Pulmonary artery endothelial cell (primary cell): ENCODE results near the gene SNTG2. TPM values are rescaled to one million over a fixed set of nuclear protein-coding genes. Genes with fewer than 3 reads are reported as not detected.
"Not testable (repeated sequence)": the region's sequence is repeated elsewhere in the genome, so short reads cannot be mapped to it uniquely, and the experiment has no call there.

Experiments
- DNase-seq: peaks from one replicate; pipeline ENCODE4 v3.0.0-alpha.2; 2011; ENCODE audit warnings: low read depth, low spot score
- total RNA-seq: library from RNA; depleted of rRNA; stranded (reverse); fragments of >200 nt; gene quantifications from 2 replicates; pipeline ENCODE4 v1.2.3, GENCODE V29; 2014

SNTG2 gene
- total RNA-seq, 1 donor from 2014 or later = not detected

DNA sequence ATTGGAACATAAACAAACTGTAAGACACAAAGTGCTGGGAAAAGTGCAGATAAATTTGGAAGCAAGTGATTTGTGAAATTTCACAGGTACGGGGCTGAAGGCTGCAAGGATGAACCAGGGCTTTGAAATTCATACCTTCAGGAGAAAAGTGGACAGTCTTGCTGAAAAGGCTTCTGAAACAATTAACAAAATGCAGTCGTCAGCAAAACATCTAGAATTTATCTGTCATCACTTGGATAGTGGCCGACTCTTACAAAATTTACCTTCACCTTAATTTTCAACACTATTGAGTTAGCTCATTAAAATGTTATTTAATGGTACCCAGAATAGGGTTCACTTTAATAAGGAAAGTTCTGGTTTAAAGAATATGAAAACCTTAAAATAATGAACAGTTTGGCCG lies 138.3 kb downstream of the SNTG2 start:
- DNase-seq = no peak

DNA sequence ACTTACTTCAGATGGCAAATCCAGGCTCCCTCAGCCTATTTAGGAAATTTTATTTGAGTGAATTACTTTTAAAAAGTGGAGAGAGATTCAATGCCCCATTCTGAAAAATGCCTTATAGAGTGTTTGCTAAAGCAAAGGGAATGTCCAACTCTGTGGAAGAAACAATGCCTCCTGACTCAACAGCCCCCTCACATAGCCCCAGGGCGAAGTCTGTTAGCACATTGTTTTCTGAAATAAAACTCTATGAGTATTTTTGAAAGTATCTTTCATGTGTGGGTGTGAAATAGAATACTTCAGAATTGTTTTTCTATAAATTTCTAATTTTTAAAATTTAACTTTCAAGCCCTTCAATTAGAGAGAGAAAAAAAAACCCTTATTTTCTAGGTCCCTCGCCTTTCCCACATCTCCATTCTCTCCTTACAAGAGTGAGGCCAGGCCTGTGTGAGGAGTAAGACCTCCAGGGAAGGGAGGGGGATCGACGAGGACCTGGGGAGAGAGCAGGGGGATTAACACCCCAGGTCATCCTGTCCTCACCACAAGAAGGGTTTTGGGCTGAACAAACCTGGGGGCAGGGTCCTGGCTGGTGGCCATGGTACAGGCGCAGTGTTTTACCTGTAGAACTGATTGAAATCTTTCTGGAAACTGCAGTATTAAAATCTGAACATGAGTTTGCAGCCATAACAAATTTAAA lies 141.4 kb downstream of the SNTG2 start:
- DNase-seq = no peak

DNA sequence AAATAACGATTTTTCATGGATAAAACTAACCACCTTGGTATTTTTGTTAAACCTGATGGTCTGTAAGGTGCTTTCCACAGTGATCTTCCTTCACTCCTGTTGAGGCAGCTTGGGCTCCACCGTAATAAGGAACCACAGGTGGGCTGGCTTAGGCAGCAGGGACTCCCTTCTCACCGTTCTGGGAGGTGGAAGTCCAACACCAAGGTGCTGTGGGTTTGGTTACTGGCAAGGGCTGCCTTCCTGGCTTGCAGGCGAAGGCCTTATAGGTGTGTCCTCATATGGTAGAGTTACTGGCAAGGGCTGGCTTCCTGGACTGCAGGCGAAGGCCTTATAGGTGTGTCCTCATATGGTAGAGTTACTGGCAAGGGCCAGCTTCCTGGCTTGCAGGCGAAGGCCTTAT lies 143.0 kb downstream of the SNTG2 start:
- not testable (repeated sequence) for DNase-seq

DNA sequence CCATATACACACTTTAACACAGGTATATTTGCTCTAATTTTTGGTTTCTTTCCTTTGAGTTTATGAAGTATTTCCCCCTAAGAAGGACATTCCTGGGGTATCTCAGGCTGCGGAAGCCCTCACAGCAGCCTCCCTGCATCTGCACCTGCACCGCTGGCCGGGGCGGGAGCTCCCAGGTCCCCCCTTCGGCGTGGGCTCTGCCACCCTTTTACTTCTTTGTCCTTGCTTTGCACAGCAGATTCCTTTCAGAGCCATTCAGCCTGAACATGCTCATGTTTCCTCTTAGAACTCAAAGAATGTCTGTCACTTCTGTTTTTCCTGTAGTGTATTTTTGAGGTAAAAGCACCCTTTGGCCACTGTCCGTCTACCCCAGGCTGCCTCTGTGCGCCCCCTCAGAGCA lies 146.5 kb downstream of the SNTG2 start:
- DNase-seq = no peak

DNA sequence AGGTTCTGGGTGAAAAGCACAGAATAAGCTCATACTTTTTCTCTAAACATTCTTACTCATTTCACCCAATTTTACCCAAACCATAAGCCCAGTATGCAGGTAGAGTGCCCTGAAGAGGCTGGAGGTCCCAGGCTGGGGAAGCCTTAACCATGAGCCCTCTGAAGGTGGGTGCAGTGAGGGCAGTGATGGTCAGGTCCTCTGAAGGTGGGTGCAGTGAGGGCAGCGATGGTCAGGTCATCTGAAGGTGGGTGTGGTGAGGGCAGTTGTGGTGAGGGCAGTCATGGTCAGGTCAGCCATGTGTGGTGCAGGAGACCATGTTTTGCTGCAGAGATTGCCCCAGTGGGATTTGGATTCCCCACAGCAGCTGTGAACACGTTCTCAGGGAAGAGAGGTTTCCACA lies 148.8 kb downstream of the SNTG2 start:
- DNase-seq = no peak

DNA sequence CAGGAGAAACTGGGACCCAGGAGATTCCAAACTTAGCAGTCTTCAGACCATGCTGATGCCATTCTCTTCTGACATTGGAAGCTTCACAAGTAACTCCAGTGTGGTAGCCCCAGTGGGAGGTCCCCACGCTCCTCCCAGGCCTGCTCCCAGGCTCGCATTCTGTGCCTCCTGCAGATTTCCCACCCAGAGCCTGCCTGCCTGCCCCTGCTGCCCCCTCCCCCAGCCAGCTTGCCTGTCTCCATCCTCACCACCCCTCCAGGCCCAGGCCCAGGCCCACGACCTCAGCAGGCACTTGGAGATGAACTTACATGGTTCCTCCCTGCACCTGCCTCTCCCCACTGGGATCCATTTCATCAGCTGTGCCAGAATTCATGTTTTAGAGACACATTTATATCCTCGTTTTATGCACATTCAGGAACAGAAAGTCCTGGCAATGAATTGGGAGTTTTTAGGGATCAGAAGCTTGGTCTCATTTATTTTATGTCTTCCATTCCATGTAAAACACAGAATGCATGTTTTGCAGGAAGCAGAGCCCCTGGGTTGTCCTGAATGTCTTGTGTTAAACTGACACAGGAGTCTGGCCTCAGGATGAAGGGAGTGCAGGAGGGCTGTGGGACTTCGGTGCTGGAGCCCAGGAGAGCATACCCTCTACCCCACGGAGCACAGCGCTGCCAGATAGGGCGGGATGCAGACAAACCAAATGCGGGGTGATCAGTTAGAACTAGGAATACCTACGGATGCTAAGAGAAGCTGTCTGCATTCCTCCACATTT lies 150.5 kb downstream of the SNTG2 start:
- no peak for DNase-seq

DNA sequence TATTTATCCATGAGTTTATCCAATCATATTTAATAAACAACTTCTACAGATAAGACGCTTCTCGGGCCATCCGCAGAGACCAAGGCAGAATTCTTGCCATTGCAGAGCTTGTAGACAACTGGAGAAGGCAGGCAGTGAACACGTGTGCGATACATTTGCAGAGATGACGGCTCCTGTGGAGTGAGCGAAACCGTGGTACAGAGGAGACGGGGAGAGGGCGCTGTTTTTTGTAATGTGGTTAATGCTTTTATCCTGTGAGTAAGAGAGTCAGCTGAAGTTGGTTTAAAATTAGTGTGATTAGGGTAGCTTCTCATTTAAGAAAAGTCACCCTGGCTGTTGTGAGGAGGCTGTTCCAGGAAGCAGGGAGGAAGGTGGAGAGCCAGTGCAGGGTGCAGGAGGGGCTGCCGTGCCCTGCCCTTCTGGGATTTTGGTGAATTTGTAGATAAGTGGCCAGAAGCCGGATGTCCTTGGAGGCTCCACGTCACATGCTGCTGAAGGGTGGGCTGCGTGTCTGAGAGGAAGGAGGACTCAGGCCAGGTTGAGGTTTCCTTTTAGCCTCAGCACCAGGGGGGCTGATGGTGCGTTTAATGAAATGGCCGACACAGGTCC lies 151.4 kb downstream of the SNTG2 start:
- no peak for DNase-seq

DNA sequence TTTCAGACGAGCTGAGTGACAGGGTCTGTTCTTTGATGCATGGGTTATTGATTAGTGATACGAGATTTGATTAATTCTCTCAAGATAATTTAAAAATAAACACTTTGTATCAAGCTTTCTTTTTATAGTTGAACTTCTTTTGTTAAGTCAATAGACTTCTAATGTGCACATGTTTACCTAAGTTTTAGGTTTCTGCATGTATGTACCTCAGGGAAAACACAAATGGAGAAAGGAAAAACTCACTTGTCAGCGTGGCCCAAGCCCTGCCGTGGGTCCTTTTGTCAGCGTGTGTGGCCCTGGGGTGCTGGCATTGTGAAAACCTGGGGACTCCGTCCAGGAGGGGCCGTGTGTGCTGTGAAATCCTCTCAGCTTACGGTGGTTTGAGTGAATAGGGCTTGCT lies 153.7 kb downstream of the SNTG2 start:
- DNase-seq = no peak

DNA sequence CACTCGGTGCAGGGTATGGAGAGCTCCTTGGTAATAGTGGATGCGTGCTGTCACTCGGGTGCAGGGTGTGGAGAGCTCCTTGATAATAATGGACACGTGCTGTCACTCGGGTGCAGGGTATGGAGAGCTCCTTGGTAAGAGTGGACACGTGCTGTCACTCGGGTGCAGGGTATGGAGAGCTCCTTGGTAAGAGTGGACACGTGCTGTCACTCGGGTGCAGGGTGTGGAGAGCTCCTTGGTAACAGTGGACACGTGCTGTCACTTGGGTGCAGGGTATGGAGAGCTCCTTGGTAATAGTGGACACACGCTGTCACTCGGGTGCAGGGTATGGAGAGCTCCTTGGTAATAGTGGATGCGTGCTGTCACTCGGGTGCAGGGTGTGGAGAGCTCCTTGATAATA lies 155.7 kb downstream of the SNTG2 start:
- not testable (repeated sequence) for DNase-seq

DNA sequence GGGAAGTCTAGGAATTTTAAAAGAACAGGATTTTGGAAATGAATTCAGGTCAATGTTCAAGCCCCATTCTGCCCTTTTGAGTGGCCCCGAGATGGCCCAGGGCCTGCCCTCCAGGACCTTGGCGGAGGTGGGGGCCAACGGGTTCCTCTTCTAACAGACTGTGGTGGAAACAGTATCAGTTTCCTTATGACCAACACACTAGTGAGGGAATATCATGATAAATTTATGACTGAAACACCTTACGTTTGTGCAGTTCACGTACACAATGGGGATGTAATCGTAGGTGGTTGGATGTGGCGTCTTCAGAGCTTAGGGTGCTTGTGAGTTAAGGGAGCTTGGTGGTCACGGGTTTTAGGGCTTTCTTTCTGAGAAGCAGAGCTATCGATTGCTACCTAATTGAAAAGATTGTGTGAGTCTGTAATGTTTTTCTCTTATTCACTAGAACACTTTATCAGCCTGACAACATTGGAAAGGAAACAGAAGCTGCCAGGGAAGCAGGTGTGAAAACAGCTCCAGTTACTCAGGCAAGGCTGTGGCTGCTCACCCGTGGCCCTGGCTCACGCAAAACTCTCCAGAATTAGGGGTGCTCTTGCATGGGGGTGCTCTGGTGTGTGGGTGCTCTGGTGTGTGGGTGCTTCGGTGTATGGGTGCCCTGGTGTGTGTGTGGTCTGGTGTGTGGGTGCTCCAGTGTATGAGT lies 165.3 kb downstream of the SNTG2 start:
- DNase-seq = no peak

DNA sequence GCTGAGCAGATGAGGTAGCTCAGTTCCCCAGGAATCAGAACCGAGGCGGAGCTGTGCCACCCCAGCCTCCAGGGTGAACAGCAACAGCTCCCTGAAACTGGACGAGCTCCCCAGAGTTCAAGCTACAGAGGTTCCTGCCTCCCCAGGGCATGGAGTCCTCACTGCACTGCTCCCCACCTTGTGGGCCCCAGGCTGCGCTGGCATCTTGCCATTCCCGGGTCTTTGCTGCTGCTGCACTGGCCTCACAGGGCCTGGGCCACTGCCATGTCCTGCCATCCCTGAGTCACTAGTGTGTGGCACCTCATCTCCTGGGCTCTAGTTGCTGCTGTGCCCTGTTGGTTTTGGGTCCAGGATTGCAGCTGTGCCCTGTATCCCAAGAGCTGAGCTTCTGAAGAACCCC lies 166.9 kb downstream of the SNTG2 start:
- DNase-seq = no peak

DNA sequence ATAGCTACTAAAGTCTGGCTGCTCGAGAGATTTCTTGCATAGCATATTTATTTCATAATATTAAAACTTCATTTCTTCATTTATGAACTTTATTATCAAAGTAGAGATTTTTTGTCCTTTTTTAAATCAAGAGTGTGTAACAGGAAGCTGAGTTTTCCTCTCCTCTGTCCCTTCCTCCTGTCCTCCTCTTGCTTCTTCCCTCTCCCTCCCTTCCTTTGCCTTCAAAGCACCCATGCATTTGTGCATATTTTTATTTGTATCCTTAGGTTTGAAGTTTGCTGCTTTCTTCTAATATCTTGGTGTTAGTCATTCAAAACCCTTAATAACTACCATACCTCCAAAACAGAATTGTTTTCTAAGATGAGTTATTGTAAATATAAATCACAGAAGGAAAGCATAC lies 174.6 kb downstream of the SNTG2 start:
- no peak for DNase-seq

DNA sequence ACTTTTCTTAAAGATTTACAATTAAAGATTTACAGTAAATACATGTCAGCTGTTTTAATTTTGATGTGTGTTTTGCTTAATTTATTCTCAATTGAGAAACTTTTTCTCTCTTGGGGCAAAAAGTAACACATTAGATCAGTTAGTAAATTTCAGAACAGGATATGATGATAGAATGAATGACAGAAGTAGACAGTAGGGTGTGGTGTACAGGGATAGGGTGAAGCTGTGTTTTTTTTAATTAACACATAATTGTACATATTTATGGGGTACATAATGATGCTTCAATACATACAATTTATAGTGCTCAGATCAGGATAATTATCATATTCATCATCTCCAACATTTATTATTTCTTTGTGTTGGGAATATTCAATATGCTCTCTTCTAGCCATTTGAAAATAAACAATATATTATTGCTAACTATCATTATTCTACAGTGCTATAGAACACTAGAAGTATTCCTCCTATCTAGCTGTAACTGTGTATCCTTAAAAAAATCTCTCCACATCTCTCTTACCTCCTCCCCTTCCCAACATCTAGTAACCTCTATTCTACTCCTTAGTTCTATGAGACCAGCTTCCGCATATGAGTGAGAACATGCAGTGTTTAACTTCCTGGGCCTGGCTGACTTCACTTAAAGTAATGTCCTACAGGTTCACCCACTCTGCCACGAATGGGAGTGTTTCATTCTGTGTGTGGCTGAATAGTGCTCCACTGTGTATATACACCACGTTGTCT lies 175.2 kb downstream of the SNTG2 start:
- no peak for DNase-seq

DNA sequence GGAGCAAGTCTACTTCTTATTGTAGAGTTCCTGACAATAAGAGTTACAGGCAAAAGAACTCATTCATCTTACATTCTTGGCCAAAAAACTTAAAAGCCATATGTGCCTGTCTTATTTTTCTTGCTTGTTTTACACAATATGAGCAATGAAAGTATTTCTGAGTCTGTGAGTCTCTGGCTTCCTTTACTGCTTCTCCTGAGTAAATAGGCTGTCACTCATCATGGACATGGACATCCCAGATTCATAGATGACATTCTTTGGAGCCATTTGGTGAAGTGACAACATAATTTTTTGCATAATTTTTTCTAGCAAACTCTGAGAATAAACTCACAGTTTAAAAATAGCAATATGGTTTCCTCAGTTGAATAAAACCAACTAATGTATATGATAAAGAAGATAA lies 179.3 kb downstream of the SNTG2 start:
- no peak for DNase-seq

DNA sequence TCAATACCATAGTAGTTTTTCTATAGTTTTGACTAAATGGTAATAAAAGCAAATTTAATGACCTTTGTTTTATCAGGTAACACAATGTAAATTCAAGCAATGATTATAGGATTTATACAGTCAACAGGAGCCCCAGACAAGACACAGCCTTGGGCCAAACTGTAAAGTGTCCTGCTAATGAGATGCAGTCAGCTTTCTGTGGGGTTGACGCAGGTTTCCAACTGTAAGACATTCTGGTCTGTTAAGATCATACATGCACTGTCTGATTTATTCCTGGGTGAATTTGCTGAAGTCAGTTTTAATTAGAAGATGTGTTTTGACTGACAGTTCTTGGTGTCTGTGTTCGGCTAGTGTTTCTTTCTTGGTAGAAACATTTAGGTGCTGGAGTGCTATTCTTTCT lies 180.3 kb downstream of the SNTG2 start:
- DNase-seq = no peak

DNA sequence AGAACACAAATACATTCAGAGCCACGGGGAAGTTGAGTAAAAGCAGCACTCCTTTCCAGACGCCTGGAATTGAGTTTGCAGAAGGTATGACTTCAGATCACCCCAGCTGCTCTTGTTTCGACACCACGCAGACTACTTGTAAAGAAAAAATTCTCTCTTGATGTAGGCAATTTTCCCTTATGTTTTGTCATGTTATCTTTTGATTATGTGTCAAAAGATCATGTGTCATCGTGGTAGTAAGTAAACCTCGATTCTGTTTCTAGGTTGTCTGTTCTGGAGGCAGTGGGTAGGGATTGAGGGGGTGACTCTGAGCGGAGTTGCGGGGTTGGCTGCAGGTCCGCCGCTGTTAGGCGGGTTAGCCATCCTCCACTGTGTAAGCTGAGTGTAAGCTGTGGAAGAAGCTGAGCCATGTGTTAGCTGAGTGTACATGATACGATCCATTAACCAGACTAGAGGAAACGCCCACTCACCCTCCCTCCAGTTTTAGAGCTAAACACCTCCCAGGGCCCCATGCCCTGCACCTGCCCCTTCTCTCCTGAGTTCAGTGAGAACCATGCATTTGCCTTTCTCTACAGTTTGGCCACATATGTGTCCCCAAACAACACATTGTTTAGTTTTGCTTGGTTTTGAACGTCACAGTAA lies 181.8 kb downstream of the SNTG2 start:
- DNase-seq = no peak

DNA sequence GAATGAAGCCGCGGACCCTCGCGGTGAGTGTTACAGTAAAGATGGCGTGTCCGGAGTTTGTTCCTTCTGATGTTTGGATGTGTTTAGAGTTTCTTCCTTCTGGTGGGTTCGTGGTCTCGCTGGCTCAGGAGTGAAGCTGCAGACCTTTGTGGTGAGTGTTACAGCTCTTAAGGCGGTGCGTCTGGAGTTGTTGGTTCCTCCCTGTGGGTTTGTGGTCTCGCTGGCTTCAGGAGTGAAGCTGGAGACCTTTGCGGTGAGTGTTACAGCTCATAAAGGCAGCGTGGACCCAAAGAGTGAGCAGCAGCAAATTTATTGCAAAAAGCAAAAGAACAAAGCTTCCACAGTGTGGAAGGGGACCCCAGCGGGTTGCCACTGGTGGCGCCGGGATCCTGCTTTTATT lies 183.2 kb downstream of the SNTG2 start:
- DNase-seq = not testable (repeated sequence)

DNA sequence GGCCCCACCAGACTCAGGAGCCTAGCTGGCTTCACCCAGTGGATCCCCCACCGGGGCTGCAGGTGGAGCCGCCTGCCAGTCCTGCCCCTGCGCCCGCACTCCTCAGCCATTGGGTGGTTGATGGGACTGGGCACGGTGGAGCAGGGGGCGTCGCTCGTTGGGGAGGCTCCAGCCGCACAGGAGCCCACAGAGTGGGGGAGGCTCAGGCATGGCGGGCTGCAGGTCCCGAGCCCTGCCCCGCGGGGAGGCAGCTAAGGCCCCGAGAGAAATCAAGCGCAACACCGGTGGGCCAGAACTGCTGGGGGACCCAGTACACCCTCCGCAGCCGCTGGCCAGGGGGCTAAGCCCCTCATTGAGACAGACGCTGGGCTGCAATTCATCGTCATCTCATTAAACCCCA lies 184.0 kb downstream of the SNTG2 start:
- no peak for DNase-seq

DNA sequence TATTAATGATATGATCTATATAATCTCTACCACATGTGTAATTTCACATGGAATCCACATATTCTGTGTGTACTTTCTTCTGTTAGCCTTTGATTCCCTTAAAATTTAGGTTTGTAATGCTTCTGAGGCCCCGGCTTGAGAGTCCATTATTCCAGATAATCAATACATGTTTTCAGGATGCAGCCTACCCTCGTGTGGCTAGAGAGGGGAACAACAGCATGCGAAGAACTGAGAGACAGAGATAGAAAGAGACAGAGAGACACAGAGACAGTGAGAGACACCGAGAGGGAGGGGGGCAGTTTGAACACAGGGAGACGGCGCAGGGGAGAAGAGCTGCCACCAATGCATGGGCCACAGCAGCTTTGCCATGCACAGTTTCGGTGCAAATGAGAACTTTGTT lies 185.4 kb downstream of the SNTG2 start:
- DNase-seq = no peak

DNA sequence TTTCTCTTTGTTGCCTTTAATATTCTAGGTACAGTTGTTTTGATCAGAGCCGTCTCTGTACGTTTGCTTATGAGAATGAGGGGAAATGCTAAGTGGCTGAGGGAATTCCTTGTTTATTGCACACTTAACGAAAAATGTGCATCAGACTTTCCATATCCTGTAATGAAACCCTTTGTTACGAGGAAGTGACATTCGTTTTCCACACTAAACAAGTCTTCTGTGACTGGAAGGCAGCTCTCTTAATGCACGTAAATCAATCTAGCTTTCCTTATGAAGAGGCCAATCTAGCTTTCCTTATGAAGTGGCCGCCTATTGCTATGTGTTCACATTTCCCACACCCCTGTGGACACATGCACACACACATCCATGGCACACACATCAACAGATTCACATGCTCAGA lies 186.2 kb downstream of the SNTG2 start:
- DNase-seq = no peak

DNA sequence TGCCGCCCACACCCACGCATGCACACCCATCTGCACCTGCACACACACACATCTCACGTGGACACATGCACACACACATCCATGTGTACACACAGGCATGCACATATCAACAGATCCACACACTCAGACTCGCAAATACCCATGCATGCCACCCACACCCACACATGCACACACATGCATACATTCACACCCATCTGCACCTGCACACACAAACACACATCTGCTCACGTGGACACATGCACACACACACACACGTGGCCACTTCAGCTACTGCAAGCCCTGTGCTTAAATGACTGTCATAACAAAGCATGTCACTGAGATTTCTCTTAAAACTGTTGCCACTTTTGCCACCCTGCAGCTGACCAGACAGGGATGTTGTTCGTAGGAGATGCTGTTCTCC lies 186.6 kb downstream of the SNTG2 start:
- no peak for DNase-seq
